NCI-H2227 (cell line): ENCODE results near the gene FIGN.

ENCODE experiments used
- DNase-seq: peaks from one replicate; lab custom pipeline; 2025; ENCODE audit not compliant: unreplicated experiment; lab: John Stamatoyannopoulos, UW

FIGN gene

DNA sequence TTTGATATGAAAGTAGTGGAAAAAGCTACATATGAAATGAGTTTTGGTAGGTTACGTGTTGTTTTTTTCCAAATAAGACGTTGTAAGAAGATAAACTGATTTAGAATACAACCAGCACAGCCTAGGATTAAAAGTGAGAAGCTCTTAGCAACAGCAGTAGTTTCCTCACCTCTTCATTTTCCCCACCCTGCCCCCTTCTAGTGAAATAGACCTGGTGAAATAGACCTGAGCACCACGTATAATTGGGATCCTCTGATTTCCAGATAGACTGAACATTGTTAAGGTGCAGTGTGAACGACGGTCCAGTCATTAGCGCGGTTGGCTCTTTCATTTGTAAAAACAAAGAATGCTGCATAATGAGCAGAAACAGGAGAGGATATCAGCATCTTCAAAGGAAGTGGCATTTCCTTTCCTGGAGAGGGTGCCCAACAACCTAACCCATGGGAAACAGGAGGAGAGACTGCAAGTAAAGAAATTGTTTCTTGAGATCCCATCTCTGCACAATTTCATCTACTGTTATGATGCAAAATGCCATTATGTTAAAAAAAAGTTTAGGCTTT lies 114.3 kb downstream of the FIGN start:
- DNase-seq: no peak

DNA sequence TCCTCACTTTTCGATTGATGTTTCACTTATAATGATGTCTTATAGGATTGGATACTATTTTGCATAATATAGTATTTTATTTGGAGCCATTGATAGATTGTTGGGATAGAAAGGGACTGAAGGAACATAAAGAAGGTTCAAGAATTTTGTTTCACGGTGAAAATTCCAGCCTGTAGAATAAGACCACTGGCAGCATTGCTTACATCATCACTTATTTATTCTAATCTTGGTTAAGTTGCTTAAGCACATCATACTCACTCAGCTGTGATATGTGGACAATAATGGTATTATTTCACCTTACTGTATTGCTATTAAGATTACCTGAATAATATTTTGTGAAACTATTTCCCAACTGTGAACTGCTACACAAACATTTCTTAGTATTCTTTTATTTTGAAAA lies 118.3 kb downstream of the FIGN start:
- no peak for DNase-seq

DNA sequence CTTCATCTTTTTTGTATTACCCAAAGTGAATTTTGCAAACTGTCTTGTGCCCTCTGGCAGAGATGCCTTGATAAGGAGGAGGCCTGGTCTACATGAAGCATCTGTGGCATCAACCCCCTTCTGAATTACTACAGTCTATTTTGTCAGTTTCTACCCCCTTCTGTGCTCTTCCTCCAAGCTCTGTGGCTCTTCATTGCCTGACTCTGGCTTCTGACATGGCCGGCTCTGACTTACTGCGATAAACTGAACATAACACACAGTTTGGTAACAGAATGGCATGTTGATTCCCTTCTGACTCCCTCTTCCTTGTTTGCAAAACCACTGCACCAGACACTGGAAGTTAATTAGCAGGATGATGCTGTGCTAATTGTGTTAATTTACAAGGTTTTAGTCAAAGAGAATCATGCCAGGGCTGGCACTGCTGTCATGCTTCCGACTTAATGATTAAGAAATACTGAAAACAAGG lies 122.5 kb downstream of the FIGN start:
- DNase-seq: no peak

DNA sequence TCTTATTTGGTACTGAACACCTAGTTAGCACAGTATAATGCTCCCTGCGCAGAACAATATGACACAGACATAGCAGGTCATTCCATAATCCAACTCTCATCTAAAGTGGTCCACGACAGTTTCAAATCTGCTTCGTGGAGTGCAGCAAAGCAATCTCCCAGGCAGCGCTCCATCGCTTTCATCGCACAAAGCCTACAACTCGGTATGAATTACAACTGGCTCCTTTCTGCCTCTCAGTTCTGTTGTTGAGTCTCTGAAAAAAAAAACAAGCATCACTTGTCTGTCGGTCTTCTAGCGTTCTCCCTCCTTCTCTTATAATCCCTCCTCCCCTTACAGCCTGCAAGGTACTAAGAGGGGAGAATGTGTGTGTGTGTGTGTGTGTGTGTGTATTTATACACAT lies 123.5 kb downstream of the FIGN start:
- peak; percentile 26 for DNase-seq

DNA sequence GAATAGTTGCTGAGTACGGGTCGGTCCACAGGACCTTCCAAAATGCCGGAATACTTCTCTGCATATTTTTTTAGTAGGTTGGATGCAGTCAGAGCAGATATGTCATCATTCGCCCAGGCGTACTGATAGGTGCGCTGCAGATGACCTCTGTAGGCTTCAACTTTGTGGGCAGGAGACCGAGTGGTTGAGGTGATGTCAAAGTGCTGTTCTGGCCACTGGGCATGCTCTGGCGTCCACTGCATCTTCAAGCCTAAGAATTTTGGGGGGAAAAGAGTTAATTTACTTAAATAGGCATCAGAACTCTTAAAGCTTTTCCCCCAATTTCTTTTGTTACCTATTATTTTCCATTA lies 124.3 kb downstream of the FIGN start:
- no peak for DNase-seq

DNA sequence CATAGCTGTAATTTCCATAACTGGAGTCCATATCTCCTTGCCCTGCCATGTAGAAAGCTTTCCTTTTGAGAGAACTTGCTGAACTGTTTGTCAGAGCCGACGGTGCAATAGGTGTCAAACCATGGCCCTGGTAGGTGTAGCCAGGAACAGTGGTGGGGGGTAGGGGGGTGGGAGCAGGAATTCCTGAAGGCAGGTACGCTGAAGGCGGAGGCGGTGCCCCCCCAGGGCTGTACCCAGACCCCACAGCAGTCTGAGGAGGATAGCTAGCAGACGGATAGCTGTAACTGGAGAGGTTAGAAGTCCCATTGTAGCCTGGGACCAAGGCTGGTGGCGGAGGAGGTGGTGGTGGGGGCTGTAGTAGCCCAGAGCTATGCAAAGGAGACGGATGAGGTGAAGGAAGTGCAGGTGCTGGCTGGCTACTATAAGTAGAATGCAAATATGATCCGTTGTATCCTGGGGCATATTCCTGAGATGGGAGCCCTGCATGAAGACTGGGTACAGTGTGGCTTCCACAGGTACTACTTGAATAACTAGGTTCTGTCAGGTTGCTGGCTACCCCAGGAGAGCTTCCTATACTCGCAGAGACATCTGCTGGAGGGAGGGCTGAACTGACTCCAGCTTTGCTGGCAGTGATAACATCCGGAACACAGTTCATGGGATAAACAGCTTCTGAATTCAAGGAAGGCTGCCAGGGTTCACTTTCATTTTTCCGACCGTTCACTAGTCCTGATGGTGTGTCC lies 124.8 kb downstream of the FIGN start:
- DNase-seq: no peak

DNA sequence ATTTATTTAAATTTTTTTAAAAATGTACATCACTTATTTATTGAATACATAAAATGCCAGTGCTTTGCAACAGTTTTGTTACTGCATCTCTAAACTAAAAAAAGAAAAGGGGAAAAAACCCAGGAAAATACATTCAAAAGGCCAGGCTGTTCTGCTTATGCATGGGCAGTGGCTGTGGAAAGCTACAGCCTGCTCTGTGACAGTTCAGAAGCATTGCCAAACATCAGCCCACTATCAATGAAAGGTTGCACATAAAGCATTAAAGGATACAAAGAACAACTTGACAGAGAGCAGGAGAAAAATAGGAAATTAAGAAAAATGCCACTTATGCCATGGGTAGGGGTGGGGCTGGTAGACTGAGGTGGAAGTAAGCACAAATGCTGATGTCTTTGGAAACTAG lies 128.2 kb downstream of the FIGN start:
- DNase-seq: no peak

DNA sequence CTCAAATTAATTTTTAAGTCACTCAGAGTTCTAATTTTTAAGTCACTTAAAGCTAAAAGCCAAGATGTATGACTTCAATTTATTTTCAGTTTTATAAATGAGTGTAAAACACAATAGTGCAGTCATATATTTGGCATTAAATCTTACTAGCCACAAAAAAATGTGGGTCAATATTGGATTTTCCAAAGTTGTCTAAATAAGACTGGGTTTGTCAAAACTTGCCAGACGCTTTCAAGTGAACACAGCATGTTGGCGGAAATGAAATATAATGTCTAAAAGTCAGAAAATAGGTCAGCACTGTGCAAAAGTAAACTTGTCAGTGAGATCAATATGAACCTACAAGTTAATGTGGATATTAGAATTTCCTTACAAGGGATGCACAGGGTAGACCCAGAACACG lies 128.9 kb downstream of the FIGN start:
- no peak for DNase-seq

DNA sequence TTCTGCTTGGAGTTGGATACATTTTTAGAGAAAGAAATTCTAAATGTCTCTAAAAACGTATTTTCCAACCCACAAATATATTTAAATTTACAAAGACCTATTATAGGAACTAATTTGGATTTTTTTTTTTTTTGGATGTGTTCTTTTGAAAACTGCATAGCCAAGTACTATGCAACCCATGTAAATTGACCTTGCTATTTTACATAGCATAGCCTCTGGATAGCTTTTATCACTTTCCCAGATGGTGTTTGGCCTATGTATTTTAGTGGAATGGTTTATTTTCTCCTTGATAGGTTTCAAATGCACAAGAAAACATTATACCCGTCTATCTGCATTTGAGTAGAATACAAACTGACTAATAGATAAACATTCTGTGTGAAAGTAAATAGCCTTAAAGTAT lies 130.0 kb downstream of the FIGN start:
- no peak for DNase-seq

DNA sequence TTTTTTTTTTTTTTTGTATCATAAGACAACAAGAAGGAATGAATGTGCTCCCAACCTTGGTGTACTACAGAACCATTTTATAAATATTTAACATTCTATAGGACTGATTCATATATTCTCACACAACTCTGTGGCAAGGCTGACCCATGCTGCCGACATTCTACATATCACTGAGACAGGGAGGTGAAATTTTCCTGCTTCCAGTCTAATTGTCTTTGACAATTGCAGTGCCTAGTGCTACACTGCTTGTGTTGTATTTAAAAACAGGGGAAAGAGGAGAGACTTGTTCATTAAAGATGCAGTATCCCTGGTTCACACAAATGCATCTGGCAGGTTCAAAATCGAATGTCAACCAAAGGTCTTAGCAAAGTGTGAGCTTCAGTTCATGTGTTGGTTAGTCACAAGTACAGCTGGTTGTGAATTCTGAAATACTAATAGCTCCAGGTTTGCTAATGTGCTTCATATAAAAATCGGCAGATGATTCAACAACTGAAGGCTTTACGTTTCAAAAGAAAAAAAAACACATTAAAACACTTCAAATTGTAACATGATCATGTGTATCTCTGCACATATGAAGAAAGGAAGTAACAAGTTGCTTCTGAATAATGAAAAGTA lies 130.8 kb downstream of the FIGN start:
- no peak for DNase-seq

DNA sequence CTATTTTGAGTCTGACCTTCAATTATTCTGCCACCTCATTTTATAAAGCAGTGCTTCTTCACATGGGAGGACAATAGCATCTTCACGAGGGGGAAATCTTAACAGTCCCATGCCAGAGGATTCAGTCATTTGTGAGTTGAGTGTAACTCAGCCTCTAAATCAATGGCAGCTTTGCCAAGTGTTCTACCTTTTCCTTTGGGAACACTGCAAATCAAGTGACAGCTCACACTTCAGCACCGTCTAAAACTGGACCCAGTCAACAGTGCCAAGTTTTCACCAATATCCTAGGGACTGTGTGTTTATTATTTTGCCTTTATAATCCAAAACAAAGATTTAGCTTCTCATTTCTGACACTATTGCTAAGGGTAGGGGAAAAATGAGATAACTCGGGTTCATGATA lies 133.6 kb downstream of the FIGN start:
- no peak for DNase-seq

DNA sequence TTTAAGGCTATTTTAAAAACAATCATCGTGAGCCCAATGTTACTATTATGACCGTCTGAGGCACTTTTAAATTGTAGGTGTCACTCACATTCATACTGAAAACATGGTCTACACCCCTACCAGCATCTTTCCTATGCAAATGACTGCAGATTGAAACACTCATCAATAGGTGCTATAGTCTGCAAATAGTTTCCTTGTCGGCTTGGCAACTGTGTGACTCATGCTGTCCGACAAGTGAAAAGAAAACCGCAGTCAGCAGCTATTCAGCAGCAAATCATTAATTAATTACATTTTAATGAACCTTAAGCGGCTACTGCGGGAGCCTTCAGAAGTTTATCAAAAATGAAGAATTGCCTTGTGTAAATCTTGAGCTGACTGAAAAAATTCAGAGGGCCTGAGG lies 134.4 kb downstream of the FIGN start:
- DNase-seq: no peak

DNA sequence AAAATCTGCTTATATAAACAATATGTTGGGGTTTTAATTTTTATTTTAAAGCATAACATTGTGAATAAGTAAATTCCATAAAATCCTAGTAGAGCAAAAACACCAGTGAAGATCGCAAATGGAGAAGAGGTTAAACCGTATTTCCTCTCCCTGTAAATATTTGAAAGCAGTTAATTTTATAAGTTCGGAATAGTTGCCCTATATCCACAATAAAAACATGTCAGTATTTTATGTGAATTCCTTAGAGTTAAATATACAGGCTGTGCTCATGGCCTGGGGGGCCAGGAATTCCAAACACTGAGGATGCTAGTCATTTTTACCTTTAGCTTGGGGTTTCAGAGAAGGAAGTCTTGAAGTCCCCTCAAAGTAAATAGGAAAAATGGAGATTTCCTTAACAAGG lies 135.0 kb downstream of the FIGN start:
- no peak for DNase-seq

DNA sequence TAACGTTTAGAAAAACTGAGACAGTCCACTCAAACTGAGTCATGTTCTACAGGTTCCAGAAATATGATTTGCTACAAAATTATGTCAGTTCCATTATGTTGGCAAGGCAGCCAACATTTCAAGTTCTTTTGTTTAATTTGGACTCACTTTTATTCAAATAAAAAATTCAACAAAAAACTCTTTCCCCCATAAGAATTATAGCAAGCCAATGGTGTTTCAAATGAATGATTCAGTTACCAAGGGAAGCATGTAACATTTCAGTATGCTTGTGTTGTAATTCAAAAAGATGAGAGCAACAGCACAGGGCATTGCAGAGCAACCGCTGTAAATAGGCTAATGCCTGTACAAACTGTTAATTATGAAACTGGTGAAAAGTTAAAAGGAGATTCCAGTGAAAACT lies 140.8 kb downstream of the FIGN start:
- no peak for DNase-seq

DNA sequence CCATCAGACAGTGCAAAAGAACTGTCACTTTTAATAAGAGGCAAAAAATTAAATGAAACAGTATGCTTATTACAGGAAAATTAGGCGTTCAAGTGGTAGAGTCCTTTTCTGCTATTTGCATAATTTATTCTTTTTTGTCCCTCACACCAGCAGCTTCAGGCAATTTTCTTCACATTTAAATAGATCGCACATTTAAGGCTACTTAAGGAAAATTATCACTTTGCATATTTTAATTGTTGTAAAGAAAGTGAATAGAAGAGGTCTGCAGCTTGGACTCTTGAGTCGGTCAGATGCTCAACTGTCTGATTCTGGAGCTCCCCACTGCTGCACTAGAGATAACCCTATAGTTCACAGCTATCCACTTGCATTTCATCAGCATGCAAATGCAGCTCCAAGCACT lies 141.3 kb downstream of the FIGN start:
- DNase-seq: no peak

DNA sequence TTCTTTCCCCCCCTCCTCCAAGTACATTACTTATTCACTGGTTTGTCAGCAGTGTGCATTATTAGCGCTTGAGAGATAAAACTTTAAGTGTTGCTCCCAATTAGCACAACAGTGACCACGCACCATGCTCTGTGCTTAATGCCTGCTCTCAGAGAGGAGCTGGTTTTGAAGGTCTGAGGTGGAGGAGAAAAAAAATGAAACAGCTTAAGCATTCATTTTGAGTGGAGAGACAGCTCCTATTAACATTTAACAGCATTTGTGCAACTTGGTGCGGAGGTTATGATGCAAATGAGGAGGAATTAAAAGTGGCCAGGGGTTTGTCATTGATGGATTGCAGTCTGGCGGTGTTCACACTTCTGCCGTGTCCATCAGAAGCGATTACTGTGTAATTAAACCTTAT lies 141.8 kb downstream of the FIGN start:
- DNase-seq: no peak

DNA sequence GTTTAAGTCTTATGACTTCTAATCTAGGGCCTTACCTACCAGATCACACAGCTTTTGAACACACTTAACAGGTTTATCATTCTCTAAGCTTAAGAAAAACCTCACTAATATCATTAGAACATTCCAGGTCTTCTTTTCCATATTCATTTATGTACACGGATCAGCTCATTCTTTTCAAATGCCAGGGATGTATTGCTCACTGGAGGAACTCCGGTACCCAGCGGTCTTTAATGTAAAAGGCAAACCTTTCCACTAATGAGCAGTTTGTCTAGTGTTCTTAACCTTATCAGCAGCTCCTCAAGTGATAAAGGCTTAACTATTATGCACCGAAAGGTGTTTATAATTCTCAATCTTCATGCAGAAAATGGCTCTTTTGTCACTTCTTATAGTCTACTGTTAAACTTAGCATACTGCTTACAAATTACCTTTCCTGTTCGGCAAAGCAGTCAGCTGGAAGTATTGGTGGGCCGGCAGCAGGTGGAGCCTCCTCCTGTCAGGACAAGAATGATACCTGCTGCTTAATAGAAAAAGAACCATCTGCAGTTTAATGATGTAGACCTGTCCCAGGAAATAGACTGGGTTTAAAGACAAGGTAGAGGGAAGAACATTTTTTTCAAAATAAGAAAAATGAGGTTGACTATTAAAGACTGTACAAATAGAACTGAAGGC lies 142.7 kb downstream of the FIGN start:
- no peak for DNase-seq

DNA sequence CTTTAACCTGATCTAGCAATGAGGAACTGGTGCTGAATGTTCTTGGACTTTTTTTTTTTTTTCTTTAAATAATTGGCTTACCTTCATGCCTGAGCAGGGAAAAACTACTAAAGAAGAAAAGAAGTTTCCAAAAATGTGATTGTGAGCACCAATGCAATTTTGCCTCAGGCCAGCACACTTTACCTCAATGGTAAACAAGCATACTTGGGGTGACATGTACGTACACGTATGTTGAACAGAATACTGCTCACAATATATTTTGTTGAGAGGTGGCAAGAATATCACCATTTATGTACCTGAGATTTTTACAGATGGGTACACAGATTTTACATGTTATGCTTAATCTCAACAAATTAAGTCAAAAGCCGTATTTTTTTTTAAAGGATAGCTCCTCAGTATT lies 144.3 kb downstream of the FIGN start:
- DNase-seq: no peak

DNA sequence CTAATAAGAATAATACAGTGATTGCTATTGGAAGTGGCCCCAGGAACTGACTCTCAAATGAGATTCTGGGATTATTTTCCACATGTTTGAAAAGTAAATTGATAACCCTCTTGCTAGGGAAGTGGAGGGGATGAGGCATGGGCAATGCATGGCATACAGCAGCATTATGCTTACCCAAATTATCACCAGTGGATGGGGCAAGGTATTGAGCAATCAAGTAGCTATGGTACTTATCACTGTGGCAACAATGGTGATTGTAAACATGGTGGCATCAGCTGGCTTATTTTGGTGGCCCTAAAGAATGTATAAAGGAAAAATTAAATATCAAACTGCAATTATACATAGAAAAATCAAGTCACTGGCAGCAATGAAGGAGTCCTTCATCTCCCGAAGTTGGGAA lies 155.1 kb downstream of the FIGN start:
- DNase-seq: no peak

DNA sequence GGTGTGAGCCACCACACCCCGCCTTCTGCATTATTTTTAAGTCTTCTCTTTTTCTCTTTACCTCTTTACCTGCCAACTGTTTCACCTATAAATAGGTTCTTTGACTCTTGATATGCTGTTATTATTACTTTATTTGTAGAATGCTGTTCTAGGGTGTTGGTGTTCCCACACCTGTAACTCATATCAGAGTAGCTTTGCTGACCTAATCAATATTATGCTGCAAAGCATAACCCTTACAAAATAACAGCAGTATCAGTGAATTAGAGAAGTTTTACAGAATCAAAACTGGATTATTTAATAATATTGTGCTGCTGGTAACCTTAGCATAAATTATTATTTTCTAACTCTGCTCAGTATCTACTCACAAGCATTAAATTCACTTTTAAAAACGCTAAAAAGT lies 161.5 kb downstream of the FIGN start:
- DNase-seq: no peak

DNA sequence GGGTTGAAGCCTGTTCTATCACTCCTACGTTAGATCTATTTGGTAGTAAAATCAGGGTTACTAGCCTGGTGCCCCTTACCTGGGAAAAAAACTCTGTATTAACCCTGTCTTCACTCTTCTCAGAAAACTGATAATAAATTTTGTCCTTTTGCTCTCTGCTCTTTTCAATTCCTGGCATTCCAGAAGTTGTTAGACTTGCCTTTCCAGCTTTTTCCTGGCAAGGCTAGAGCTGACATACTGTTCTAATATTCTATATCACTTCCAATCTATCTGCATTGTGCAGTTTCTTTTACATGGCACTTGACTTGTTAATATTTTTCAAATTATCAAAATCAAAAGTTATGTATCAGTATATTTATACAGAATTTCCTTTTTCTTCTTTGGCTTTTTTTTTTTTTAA lies 162.2 kb downstream of the FIGN start:
- DNase-seq: no peak

DNA sequence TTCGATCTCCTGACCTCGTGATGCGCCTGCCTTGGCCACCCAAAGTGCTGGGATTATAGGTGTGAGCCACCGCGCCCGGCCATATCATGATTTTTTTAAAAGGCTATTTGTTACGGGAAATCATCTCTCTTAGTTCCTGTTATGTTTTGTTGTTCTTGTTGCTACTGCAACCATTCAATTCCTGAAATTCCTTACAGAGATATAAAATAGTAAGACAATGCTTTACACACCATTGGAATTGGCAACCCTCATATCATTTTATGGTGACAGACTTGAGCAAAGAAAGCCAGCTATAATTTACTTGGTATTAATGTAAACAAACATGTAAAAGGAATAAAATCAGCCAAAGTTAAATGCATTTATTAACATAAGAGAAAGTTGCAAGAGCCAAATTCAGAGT lies 163.0 kb downstream of the FIGN start:
- no peak for DNase-seq
